K562 (cell line): ENCODE data around the gene MAP1S. TPM values are rescaled to one million over a fixed set of nuclear protein-coding genes. Genes with fewer than 3 reads are reported as not detected.

ENCODE experiments used
- ATAC-seq: fragments of 200-7000 bp; cut with Tn5 transposase; 3 replicates; pipeline ENCODE4 v1.9.1; 2020; ENCODE audit warnings: moderate library complexity
- BruUV-seq: library from RNA; stranded (reverse); fragments of 400-500 nt; replicated peaks from 2 replicates; lab custom pipeline; 2021; lab: Mats Ljungman, UMichigan
- CTCF ChIA-PET: fragments of 300-600 bp; formaldehyde crosslinking; extraction: SDS; loops from one replicate; lab custom pipeline; 2021; ENCODE audit warnings: low intra/inter-chr PET ratio; lab: Yijun Ruan, JAX
- POLR2A ChIA-PET: fragments of 300-600, 350-650 bp; sonication (Branson Sonifier 250); formaldehyde crosslinking; extraction: SDS; loops from one replicate; lab custom pipeline; 2021; ENCODE audit warnings: antibody characterized with exemption, inconsistent platforms; lab: Yijun Ruan, JAX
- DNase-seq, 4 experiments: peaks; one replicate each; pipeline versions ENCODE4 v3.0.0 to v3.0.0-alpha.2; 2011 to 2018; ENCODE audit warnings: low spot score in 3 of 4, mixed read lengths in 3 of 4; ENCODE audit errors: extremely low read depth in 1 of 4
- FAIRE-seq: peaks from 2 replicates; lab custom pipeline; 2011; peaks lifted over from hg19 to GRCh38; lab: Jason Lieb, UNC
- H2AFZ ChIP-seq: 2 replicates; pipeline ENCODE4 v1.6.0; 2011; ENCODE audit warnings: low read depth, low read length, control low read depth, inconsistent platforms
- H3K27ac ChIP-seq: fragments of 200-600 bp; 3 replicates; pipeline ENCODE4 v1.8.0; 2011; ENCODE audit warnings: low read depth, mild to moderate bottlenecking, control low read depth, inconsistent platforms, low read length, moderate library complexity, mixed read lengths; ENCODE audit errors: extremely low read depth
- H3K27me3 ChIP-seq, 2 experiments: fragments of 300-600 bp in 1 of 2; 2 replicates in 1 of 2; 3 replicates in 1 of 2; pipeline versions ENCODE4 v1.6.0 to v1.8.0; 2011; ENCODE audit warnings: inconsistent platforms in 2 of 2, low read length in 2 of 2, mild to moderate bottlenecking in 1 of 2, mixed read lengths in 1 of 2, moderate library complexity in 1 of 2; ENCODE audit not compliant: control insufficient read depth in 2 of 2, insufficient read depth in 2 of 2
- H3K36me3 ChIP-seq: fragments of 300-600 bp; 3 replicates; pipeline ENCODE4 v1.8.0; 2011; ENCODE audit warnings: mild to moderate bottlenecking, low read length, inconsistent platforms; ENCODE audit not compliant: control insufficient read depth, insufficient read depth
- H3K4me1 ChIP-seq, 2 experiments: fragments of 200-600 bp in 1 of 2; replicated peaks in 1 of 2; 2 replicates in 1 of 2; 3 replicates in 1 of 2; pipeline versions ENCODE4 v1.5.1 to v1.8.0; 2011; ENCODE audit warnings: inconsistent platforms in 2 of 2, low read length in 2 of 2, mild to moderate bottlenecking in 1 of 2, mixed read lengths in 1 of 2, moderate library complexity in 1 of 2; ENCODE audit not compliant: control insufficient read depth in 2 of 2, insufficient read depth in 2 of 2
- H3K4me2 ChIP-seq: 2 replicates; pipeline ENCODE4 v1.6.1; 2011; ENCODE audit warnings: low read length, control low read depth, inconsistent platforms, mixed read lengths; ENCODE audit not compliant: insufficient read depth
- H3K4me3 ChIP-seq: fragments of 200-600 bp; sonication (generic), shearing (Covaris generic); 2 replicates; pipeline ENCODE4 v1.5.1; 2016; ENCODE audit warnings: control low read depth, inconsistent platforms
- H3K79me2 ChIP-seq: fragments of 200-600 bp; 3 replicates; pipeline ENCODE4 v1.8.0; 2011; ENCODE audit warnings: low read length, inconsistent platforms; ENCODE audit not compliant: control insufficient read depth, insufficient read depth
- H3K9ac ChIP-seq, 2 experiments: 2 replicates each; pipeline versions ENCODE4 v1.6.0 to v1.6.1; 2011; ENCODE audit warnings: low read depth in 2 of 2, low read length in 2 of 2, control low read depth in 1 of 2, inconsistent platforms in 1 of 2, mild to moderate bottlenecking in 1 of 2, mixed read lengths in 1 of 2; ENCODE audit not compliant: insufficient read depth in 1 of 2
- H3K9me1 ChIP-seq: one replicate; pipeline ENCODE4 v1.6.0; 2011; ENCODE audit warnings: inconsistent platforms, mild to moderate bottlenecking, low read length, moderate library complexity; ENCODE audit not compliant: control insufficient read depth, insufficient read depth
- H3K9me3 ChIP-seq: replicated peaks from 2 replicates; pipeline ENCODE4 v1.5.1; 2011; ENCODE audit warnings: low read depth, low read length, inconsistent platforms; ENCODE audit not compliant: control insufficient read depth, insufficient read depth
- H4K20me1 ChIP-seq: replicated peaks from 2 replicates; pipeline ENCODE4 v1.6.1; 2011; ENCODE audit warnings: low read length, inconsistent platforms, mixed read lengths; ENCODE audit not compliant: control insufficient read depth, insufficient read depth
- BHLHE40 ChIP-seq: IDR thresholded peaks from 2 replicates; pipeline ENCODE4 v1.6.1; 2011; ENCODE audit warnings: low read length, improper control_type of control experiment
- CBFB ChIP-seq: sonication (generic); formaldehyde crosslinking; IDR thresholded peaks from 2 replicates; pipeline ENCODE4 v1.4.0; 2020; ENCODE audit warnings: mild to moderate bottlenecking, missing genetic modification reagents
- DPF2 ChIP-seq: fragments of 450-650 bp; IDR thresholded peaks from 2 replicates; pipeline ENCODE4 v1.6.1; 2016
- E2F4 ChIP-seq: sonication (generic); formaldehyde crosslinking; IDR thresholded peaks from 2 replicates; pipeline ENCODE4 v1.8.0; 2022; ENCODE audit warnings: mild to moderate bottlenecking, low read depth, missing genetic modification reagents
- ETS1 ChIP-seq: conservative IDR thresholded peaks from 2 replicates; pipeline ENCODE4 v1.6.1; 2011; ENCODE audit warnings: low read depth, mild to moderate bottlenecking, low read length; ENCODE audit not compliant: control insufficient read depth
- KDM1A ChIP-seq, 2 experiments: fragments of 450-650 bp; IDR thresholded peaks; 2 replicates each; pipeline ENCODE4 v1.6.1; 2016; ENCODE audit warnings: mild to moderate bottlenecking in 2 of 2
- MBD2 ChIP-seq: sonication (generic); IDR thresholded peaks from 2 replicates; pipeline ENCODE4 v1.6.1; 2016; ENCODE audit warnings: low read depth, borderline replicate concordance
- MEF2A ChIP-seq: IDR thresholded peaks from 2 replicates; pipeline ENCODE4 v1.6.1; 2011; ENCODE audit warnings: low read depth, mild to moderate bottlenecking, low read length, moderate library complexity; ENCODE audit not compliant: control insufficient read depth
- POLR2G ChIP-seq: fragments of 200-400 bp; formaldehyde crosslinking; IDR thresholded peaks from 2 replicates; pipeline ENCODE4 v1.6.1; 2017; ENCODE audit warnings: low read depth, mild to moderate bottlenecking, antibody characterized with exemption, low read length, moderate library complexity
- POLR3G ChIP-seq: IDR thresholded peaks from 2 replicates; pipeline ENCODE4 v1.6.1; 2011; ENCODE audit not compliant: insufficient read length, insufficient replicate concordance; ENCODE audit errors: extremely low read depth
- RBM25 ChIP-seq: fragments of 200-400 bp; formaldehyde crosslinking; IDR thresholded peaks from 2 replicates; pipeline ENCODE4 v1.6.1; 2018; ENCODE audit warnings: low read length, low read depth, moderate library complexity; ENCODE audit not compliant: severe bottlenecking
- SREBF1 ChIP-seq: fragments of 150-350 bp; IDR thresholded peaks from 2 replicates; pipeline ENCODE4 v1.6.1; 2014; ENCODE audit warnings: antibody characterized with exemption, low read depth, low read length, borderline replicate concordance
- TCF3 ChIP-seq: sonication (generic); formaldehyde crosslinking; IDR thresholded peaks from 2 replicates; pipeline ENCODE4 v1.4.0; 2020; ENCODE audit warnings: mild to moderate bottlenecking, missing genetic modification reagents
- ZBTB33 ChIP-seq: sonication (generic); formaldehyde crosslinking; IDR thresholded peaks from 2 replicates; pipeline ENCODE4 v1.8.1; 2023; ENCODE audit warnings: mild to moderate bottlenecking, missing genetic modification reagents
- ZFP36 ChIP-seq: fragments of 150-350 bp; IDR thresholded peaks from 2 replicates; pipeline ENCODE4 v1.6.1; 2018; ENCODE audit warnings: low read length, low read depth; ENCODE audit not compliant: partially characterized antibody
- ZNF239 ChIP-seq: fragments of 250-450 bp; sonication (Bioruptor Pico); IDR thresholded peaks from 2 replicates; pipeline ENCODE4 v1.4.0; 2020; ENCODE audit warnings: mild to moderate bottlenecking
- WGBS: fragments of 100-300 bp; shearing (Covaris generic); methylation state at CpG from one replicate; pipeline ENCODE4 v1.1.6; 2016; ENCODE audit warnings: low coverage, mixed read lengths; ENCODE audit not compliant: insufficient coverage; ENCODE audit errors: missing lambda C conversion rate; 5-methylcytosine and 5-hydroxymethylcytosine counted together
- in situ Hi-C: fragments of 300-500 bp; cut with MboI; formaldehyde crosslinking; loops from 4 replicates; pipeline ENCODE4 v1.15.0; 2018; ENCODE audit warnings: inconsistent platforms, mixed read lengths
- intact Hi-C: fragments of 100-400 bp; cut with micrococcal nuclease; formaldehyde crosslinking; loops from 2 replicates; pipeline ENCODE4 v1.14.2; 2022
- polyA plus RNA-seq, 8 experiments: library from polyadenylated mRNA; depleted of rRNA in 4 of 8; stranded (reverse) in 5 of 8; unstranded in 3 of 8; fragments of >200 nt; fragmentation: Nextera tagmentation in 2 of 8; fragmentation: Illumina TruSeq in 1 of 8; extraction: Ambion mirVana in 2 of 8; extraction: Trizol in 1 of 8; gene quantifications; 2 replicates each; pipeline versions ENCODE4 v1.2.1 to v1.2.3, GENCODE V29; 2011 to 2014; ENCODE audit warnings: inconsistent platforms in 1 of 8, missing spikeins in 1 of 8
- total RNA-seq, 7 experiments: library from RNA; depleted of rRNA in 6 of 7; stranded (reverse); fragments of >200 nt in 6 of 7; fragmentation: Illumina TruSeq in 2 of 7; extraction: Trizol in 2 of 7; gene quantifications; 2 replicates each; pipeline versions ENCODE4 v1.2.1 to v1.2.3, GENCODE V29; 2011 to 2021; ENCODE audit warnings: low replicate concordance in 1 of 7

MAP1S gene
- total and polyA plus RNA-seq, 9 of the 15 experiments (the other 6 are each of a cell fraction or from before 2014, with no cell fraction given), result 2.0 to 81.0 (median 9.5) TPM

- 0 out of 2 replicates have a peak, but pooled peaks have one; percentile 7 for TF ChIP-seq ZBTB33 (CRISPR knock-in tag)
Observed at GRCh38 chr19:17778968-17779929, 60.0 kb downstream of the MAP1S start (continued).

- H3K79me2 ChIP-seq, result no peaks in the 10 kb centered on the region
- no peaks in the 10 kb centered on the region for H3K9me1 ChIP-seq
- FAIRE-seq (no peak), DNase-seq (no peak), ATAC-seq (no peak)
- POLR2A ChIA-PET, result interaction anchor here (0.6 kb wide), 1 partner anchor 169 kb away, joined by 3 read pairs; no protein-coding TSS in a partner anchor
- in situ Hi-C loops, result no loop called here
- intact Hi-C loops, result no loop called here
- H3K27me3 ChIP-seq, result no peaks in the 10 kb centered on the region
- CTCF ChIA-PET, result no interaction called here
- no peak overlapping the region for H3K4me3 ChIP-seq
- no peak overlapping the region for H3K27ac ChIP-seq
- no peak overlapping the region for H3K4me2 ChIP-seq
- peaks cover 11% of the 10 kb centered on the region; the same call in 1 of the 2 replicates for H4K20me1 ChIP-seq
- WGBS, result 93% methylated on average over 2 of the region's 2 CpGs
- no peak overlapping the region for H3K9ac ChIP-seq
- no TSS peak for BruUV-seq
- H3K36me3 ChIP-seq, result peaks cover 50% of the 10 kb centered on the region; the same call in 2 of the 3 replicates
- H3K4me1 ChIP-seq, result peaks cover 10 to 47% of the 10 kb centered on the region in 2 experiments; a peak in 4 of 5 replicates
- no peak overlapping the region for H2AFZ ChIP-seq
- H3K9me3 ChIP-seq, result no peaks in the 10 kb centered on the region
- TF ChIP-seq ETS1 (no peak), MEF2A (no peak), ZNF239 (CRISPR knock-in tag) (no peak), TCF3 (CRISPR knock-in tag) (no peak), MBD2 (no peak), DPF2 (no peak), E2F4 (CRISPR knock-in tag) (no peak), ZFP36 (peak; percentile 15), POLR3G (no peak), CBFB (CRISPR knock-in tag) (no peak), POLR2G (no peak), KDM1A (IDR thresholded peaks at IDR 0.05) (0 out of 4 replicates have a peak, but pooled peaks of 1 of the 2 experiments have one; percentile 36), SREBF1 (no peak), BHLHE40 (no peak), RBM25 (peak; percentile 46)
Observed at GRCh38 chr19:17780781-17781180, 61.5 kb downstream of the MAP1S start.
